ENCODE results near the gene RABGAP1. TPM values are rescaled to one million over a fixed set of nuclear protein-coding genes. Genes with fewer than 3 reads are reported as not detected.

The RABGAP1 gene
- total and polyA plus RNA-seq, 4 donors: 3.8 to 25.7 (median 10.5) TPM

DNA sequence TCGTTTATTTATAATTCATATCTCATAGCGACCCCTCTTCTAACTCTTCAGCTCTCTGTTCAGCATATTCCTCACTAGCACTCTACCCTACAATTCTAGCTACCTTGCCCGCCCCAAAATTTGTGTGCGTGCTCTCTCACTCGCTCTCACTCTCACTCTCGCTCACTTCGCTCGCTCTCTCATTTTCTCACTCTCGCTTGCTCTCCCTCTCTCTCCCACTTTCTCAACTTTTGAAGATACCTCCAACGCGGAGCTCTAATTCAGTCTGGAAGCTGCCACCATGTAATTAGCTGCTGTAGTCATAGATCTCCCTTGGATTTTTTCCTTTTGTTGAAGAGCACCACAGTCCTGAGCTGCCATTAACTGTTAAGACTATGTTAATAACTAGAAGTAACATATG is 123.1 kb downstream of the RABGAP1 start:
- Histone ChIP-seq H3K4me1 (ENCODE audit: control insufficient read depth in 4 of 4, insufficient read depth in 4 of 4, low read length in 3 of 4) (no peaks in the 10 kb centered on the region), H3K9ac (ENCODE audit: low read depth in 1 of 2, low read length in 2 of 2) (no peak overlapping the region), H3K9me3 (ENCODE audit: control insufficient read depth in 4 of 4, low read length in 3 of 4) (no peaks in the 10 kb centered on the region), H3K27ac (ENCODE audit: low read depth in 1 of 2, low read length in 2 of 2) (no peak overlapping the region), H3K4me3 (ENCODE audit: low read depth in 1 of 3, low read length in 3 of 3) (no peak overlapping the region), H3K36me3 (ENCODE audit: control insufficient read depth in 4 of 4, insufficient read depth in 3 of 4, low read depth in 1 of 4, low read length in 3 of 4) (peaks cover 1 to 21% (median 14%) of the 10 kb centered on the region in 4 donors), H3K27me3 (ENCODE audit: control insufficient read depth in 4 of 4, insufficient read depth in 4 of 4, low read length in 3 of 4) (no peaks in the 10 kb centered on the region)
- 98% methylated on average over 11 of the region's 11 CpGs for WGBS
- TF ChIP-seq JUND (IDR thresholded peaks at IDR 0.05) (no peak), EGR1 (IDR thresholded peaks at IDR 0.05; ENCODE audit: low read depth in 2 of 2) (no peak), NR2F2 (IDR thresholded peaks at IDR 0.05) (no peak), SP1 (IDR thresholded peaks at IDR 0.05) (no peak), TAF1 (conservative IDR thresholded peaks at IDR 0.05) (no peak), YY1 (IDR thresholded peaks at IDR 0.05) (no peak), RXRA (IDR thresholded peaks at IDR 0.05) (no peak), HNF4A (conservative IDR thresholded peaks at IDR 0.05) (no peak)
- TF ChIP-seq, protein P1, sequence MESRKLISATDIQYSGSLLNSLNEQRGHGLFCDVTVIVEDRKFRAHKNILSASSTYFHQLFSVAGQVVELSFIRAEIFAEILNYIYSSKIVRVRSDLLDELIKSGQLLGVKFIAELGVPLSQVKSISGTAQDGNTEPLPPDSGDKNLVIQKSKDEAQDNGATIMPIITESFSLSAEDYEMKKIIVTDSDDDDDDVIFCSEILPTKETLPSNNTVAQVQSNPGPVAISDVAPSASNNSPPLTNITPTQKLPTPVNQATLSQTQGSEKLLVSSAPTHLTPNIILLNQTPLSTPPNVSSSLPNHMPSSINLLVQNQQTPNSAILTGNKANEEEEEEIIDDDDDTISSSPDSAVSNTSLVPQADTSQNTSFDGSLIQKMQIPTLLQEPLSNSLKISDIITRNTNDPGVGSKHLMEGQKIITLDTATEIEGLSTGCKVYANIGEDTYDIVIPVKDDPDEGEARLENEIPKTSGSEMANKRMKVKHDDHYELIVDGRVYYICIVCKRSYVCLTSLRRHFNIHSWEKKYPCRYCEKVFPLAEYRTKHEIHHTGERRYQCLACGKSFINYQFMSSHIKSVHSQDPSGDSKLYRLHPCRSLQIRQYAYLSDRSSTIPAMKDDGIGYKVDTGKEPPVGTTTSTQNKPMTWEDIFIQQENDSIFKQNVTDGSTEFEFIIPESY (IDR thresholded peaks at IDR 0.05): no peak
- TF ChIP-seq, protein P2, sequence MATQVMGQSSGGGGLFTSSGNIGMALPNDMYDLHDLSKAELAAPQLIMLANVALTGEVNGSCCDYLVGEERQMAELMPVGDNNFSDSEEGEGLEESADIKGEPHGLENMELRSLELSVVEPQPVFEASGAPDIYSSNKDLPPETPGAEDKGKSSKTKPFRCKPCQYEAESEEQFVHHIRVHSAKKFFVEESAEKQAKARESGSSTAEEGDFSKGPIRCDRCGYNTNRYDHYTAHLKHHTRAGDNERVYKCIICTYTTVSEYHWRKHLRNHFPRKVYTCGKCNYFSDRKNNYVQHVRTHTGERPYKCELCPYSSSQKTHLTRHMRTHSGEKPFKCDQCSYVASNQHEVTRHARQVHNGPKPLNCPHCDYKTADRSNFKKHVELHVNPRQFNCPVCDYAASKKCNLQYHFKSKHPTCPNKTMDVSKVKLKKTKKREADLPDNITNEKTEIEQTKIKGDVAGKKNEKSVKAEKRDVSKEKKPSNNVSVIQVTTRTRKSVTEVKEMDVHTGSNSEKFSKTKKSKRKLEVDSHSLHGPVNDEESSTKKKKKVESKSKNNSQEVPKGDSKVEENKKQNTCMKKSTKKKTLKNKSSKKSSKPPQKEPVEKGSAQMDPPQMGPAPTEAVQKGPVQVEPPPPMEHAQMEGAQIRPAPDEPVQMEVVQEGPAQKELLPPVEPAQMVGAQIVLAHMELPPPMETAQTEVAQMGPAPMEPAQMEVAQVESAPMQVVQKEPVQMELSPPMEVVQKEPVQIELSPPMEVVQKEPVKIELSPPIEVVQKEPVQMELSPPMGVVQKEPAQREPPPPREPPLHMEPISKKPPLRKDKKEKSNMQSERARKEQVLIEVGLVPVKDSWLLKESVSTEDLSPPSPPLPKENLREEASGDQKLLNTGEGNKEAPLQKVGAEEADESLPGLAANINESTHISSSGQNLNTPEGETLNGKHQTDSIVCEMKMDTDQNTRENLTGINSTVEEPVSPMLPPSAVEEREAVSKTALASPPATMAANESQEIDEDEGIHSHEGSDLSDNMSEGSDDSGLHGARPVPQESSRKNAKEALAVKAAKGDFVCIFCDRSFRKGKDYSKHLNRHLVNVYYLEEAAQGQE (IDR thresholded peaks at IDR 0.05): no peak
- no peak for DNase-seq (ENCODE audit: low spot score)

- Histone ChIP-seq H3K4me1 (ENCODE audit: control insufficient read depth in 4 of 4, insufficient read depth in 4 of 4, low read length in 3 of 4) (no peaks in the 10 kb centered on the region), H3K36me3 (ENCODE audit: control insufficient read depth in 4 of 4, insufficient read depth in 3 of 4, low read depth in 1 of 4, low read length in 3 of 4) (peaks cover 1 to 21% (median 14%) of the 10 kb centered on the region in 4 donors), H3K9me3 (ENCODE audit: control insufficient read depth in 4 of 4, low read length in 3 of 4) (no peaks in the 10 kb centered on the region), H3K4me3 (ENCODE audit: low read depth in 1 of 3, low read length in 3 of 3) (no peak overlapping the region), H3K9ac (ENCODE audit: low read depth in 1 of 2, low read length in 2 of 2) (no peak overlapping the region), H3K27ac (ENCODE audit: low read depth in 1 of 2, low read length in 2 of 2) (no peak overlapping the region), H3K27me3 (ENCODE audit: control insufficient read depth in 4 of 4, insufficient read depth in 4 of 4, low read length in 3 of 4) (no peaks in the 10 kb centered on the region)
- 78% methylated on average over 2 of the region's 2 CpGs for WGBS
- TF ChIP-seq, protein P3, sequence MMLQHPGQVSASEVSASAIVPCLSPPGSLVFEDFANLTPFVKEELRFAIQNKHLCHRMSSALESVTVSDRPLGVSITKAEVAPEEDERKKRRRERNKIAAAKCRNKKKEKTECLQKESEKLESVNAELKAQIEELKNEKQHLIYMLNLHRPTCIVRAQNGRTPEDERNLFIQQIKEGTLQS (IDR thresholded peaks at IDR 0.05): no peak
- no peak for TF ChIP-seq YY1 (IDR thresholded peaks at IDR 0.05)
- no peak for TF ChIP-seq HNF4G (IDR thresholded peaks at IDR 0.05)
- TF ChIP-seq RXRA (IDR thresholded peaks at IDR 0.05): no peak
- no peak for TF ChIP-seq SP1 (IDR thresholded peaks at IDR 0.05)
- no peak for TF ChIP-seq HNF4A (conservative IDR thresholded peaks at IDR 0.05)
- TF ChIP-seq EGR1 (IDR thresholded peaks at IDR 0.05; ENCODE audit: low read depth in 2 of 2): no peak
- TF ChIP-seq, protein P4, sequence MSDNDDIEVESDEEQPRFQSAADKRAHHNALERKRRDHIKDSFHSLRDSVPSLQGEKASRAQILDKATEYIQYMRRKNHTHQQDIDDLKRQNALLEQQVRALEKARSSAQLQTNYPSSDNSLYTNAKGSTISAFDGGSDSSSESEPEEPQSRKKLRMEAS (IDR thresholded peaks at IDR 0.05): no peak
- TF ChIP-seq GABPA (IDR thresholded peaks at IDR 0.05 in 1 of 2, conservative IDR thresholded peaks at IDR 0.05 in 1 of 2): no peak
- TF ChIP-seq, protein P2 (IDR thresholded peaks at IDR 0.05): no peak
- no peak for TF ChIP-seq CTCF (IDR thresholded peaks at IDR 0.05; ENCODE audit: low read depth, low read length, missing input control)
- TF ChIP-seq, protein P1 (IDR thresholded peaks at IDR 0.05): no peak
- no peak for TF ChIP-seq FOXA2 (IDR thresholded peaks at IDR 0.05)
- TF ChIP-seq RAD21 (IDR thresholded peaks at IDR 0.05): no peak
- TF ChIP-seq TAF1 (conservative IDR thresholded peaks at IDR 0.05): no peak
- no peak for TF ChIP-seq NR2F2 (IDR thresholded peaks at IDR 0.05)
- no peak for TF ChIP-seq JUND (IDR thresholded peaks at IDR 0.05)
- TF ChIP-seq FOXA1 (IDR thresholded peaks at IDR 0.05): no peak
- no peak for DNase-seq (ENCODE audit: low spot score)
Measured at GRCh38 chr9:123064716-123065115, 123.9 kb downstream of the RABGAP1 start.
